WTC11 (cell line): ENCODE measurements around the gene TEX54. TPM values are rescaled to one million over a fixed set of nuclear protein-coding genes. Genes with fewer than 3 reads are reported as not detected.

Source experiments
- CREM ChIP-seq: sonication (generic); formaldehyde crosslinking; IDR thresholded peaks from 2 replicates; pipeline ENCODE4 v1.8.1; 2022; ENCODE audit warnings: mild to moderate bottlenecking, missing genetic modification reagents, moderate library complexity
- ELF4 ChIP-seq: sonication (generic); formaldehyde crosslinking; IDR thresholded peaks from 2 replicates; pipeline ENCODE4 v1.8.1; 2022; ENCODE audit warnings: low read depth, mild to moderate bottlenecking, moderate library complexity, missing genetic modification reagents
- ESRRA ChIP-seq: sonication (generic); formaldehyde crosslinking; IDR thresholded peaks from 2 replicates; pipeline ENCODE4 v1.8.1; 2022; ENCODE audit warnings: mild to moderate bottlenecking, missing genetic modification reagents, borderline replicate concordance
- ETV6 ChIP-seq: sonication (generic); formaldehyde crosslinking; IDR thresholded peaks from 2 replicates; pipeline ENCODE4 v1.8.1; 2022; ENCODE audit warnings: mild to moderate bottlenecking, missing genetic modification reagents
- FOXJ3 ChIP-seq: sonication (generic); formaldehyde crosslinking; IDR thresholded peaks from 2 replicates; pipeline ENCODE4 v1.9.0; 2021; ENCODE audit warnings: missing genetic modification reagents, mild to moderate bottlenecking, borderline replicate concordance
- GABPB1 ChIP-seq: sonication (generic); formaldehyde crosslinking; IDR thresholded peaks from 2 replicates; pipeline ENCODE4 v1.8.1; 2023; ENCODE audit warnings: mild to moderate bottlenecking, missing genetic modification reagents
- IRF2 ChIP-seq: sonication (generic); formaldehyde crosslinking; IDR thresholded peaks from 2 replicates; pipeline ENCODE4 v1.8.0; 2022; ENCODE audit warnings: low read depth, missing genetic modification reagents, borderline replicate concordance
- KAT7 ChIP-seq: sonication (generic); formaldehyde crosslinking; IDR thresholded peaks from 2 replicates; pipeline ENCODE4 v1.8.1; 2023; ENCODE audit warnings: missing genetic modification reagents, mild to moderate bottlenecking, borderline replicate concordance
- NFATC4 ChIP-seq: fragments of 250-450 bp; sonication (Bioruptor Pico); IDR thresholded peaks from 2 replicates; pipeline ENCODE4 v1.9.0; 2021; ENCODE audit warnings: mild to moderate bottlenecking
- NFYB ChIP-seq: sonication (generic); formaldehyde crosslinking; conservative IDR thresholded peaks from 2 replicates; pipeline ENCODE4 v1.8.0; 2022; ENCODE audit warnings: low read depth, missing genetic modification reagents
- NR2C2 ChIP-seq: sonication (generic); formaldehyde crosslinking; IDR thresholded peaks from 2 replicates; pipeline ENCODE4 v1.8.0; 2022; ENCODE audit warnings: mild to moderate bottlenecking, missing genetic modification reagents
- ZNF138 ChIP-seq: sonication (generic); formaldehyde crosslinking; conservative IDR thresholded peaks from 2 replicates; pipeline ENCODE4 v1.8.1; 2022; ENCODE audit warnings: mild to moderate bottlenecking, moderate library complexity, missing genetic modification reagents
- ZNF423 ChIP-seq: fragments of 250-450 bp; sonication (Bioruptor Pico); IDR thresholded peaks from 2 replicates; pipeline ENCODE4 v2.1.2; 2022; ENCODE audit warnings: mild to moderate bottlenecking, moderate library complexity
- total RNA-seq: library from RNA; stranded (reverse); gene quantifications from 3 replicates; pipeline ENCODE4 v1.2.3, GENCODE V29; 2021
- TF ChIP-seq, protein P1 (sequence below): sonication (generic); formaldehyde crosslinking; IDR thresholded peaks from 2 replicates; pipeline ENCODE4 v1.8.0; 2023; ENCODE audit warnings: mild to moderate bottlenecking, missing genetic modification reagents
- TF ChIP-seq, protein P2 (sequence below): sonication (generic); formaldehyde crosslinking; IDR thresholded peaks from 2 replicates; pipeline ENCODE4 v1.8.1; 2023; ENCODE audit warnings: mild to moderate bottlenecking, missing genetic modification reagents, moderate library complexity
- TF ChIP-seq, protein P3 (sequence below): sonication (generic); formaldehyde crosslinking; conservative IDR thresholded peaks from 2 replicates; pipeline ENCODE4 v1.8.1; 2023; ENCODE audit warnings: mild to moderate bottlenecking, low read depth, missing genetic modification reagents, moderate library complexity
- TF ChIP-seq, protein P4 (sequence below): sonication (generic); formaldehyde crosslinking; IDR thresholded peaks from 2 replicates; pipeline ENCODE4 v1.8.0; 2022; ENCODE audit warnings: mild to moderate bottlenecking, missing genetic modification reagents
- TF ChIP-seq, protein P5 (sequence below): sonication (generic); formaldehyde crosslinking; IDR thresholded peaks from 2 replicates; pipeline ENCODE4 v1.8.1; 2022; ENCODE audit warnings: mild to moderate bottlenecking, missing genetic modification reagents, moderate library complexity, borderline replicate concordance
- TF ChIP-seq, protein P6 (sequence below): sonication (generic); formaldehyde crosslinking; IDR thresholded peaks from 2 replicates; pipeline ENCODE4 v1.8.1; 2023; ENCODE audit warnings: mild to moderate bottlenecking, moderate library complexity, missing genetic modification reagents
- TF ChIP-seq, protein P7 (sequence below): sonication (generic); formaldehyde crosslinking; IDR thresholded peaks from 2 replicates; pipeline ENCODE4 v1.8.1; 2023; ENCODE audit warnings: mild to moderate bottlenecking, missing genetic modification reagents
- TF ChIP-seq, protein P8 (sequence below): sonication (generic); formaldehyde crosslinking; IDR thresholded peaks from 2 replicates; pipeline ENCODE4 v1.8.0; 2022; ENCODE audit warnings: mild to moderate bottlenecking, missing genetic modification reagents

Gene TEX54
- total RNA-seq, 1 experiment from 2014 or later, result not detected

DNA sequence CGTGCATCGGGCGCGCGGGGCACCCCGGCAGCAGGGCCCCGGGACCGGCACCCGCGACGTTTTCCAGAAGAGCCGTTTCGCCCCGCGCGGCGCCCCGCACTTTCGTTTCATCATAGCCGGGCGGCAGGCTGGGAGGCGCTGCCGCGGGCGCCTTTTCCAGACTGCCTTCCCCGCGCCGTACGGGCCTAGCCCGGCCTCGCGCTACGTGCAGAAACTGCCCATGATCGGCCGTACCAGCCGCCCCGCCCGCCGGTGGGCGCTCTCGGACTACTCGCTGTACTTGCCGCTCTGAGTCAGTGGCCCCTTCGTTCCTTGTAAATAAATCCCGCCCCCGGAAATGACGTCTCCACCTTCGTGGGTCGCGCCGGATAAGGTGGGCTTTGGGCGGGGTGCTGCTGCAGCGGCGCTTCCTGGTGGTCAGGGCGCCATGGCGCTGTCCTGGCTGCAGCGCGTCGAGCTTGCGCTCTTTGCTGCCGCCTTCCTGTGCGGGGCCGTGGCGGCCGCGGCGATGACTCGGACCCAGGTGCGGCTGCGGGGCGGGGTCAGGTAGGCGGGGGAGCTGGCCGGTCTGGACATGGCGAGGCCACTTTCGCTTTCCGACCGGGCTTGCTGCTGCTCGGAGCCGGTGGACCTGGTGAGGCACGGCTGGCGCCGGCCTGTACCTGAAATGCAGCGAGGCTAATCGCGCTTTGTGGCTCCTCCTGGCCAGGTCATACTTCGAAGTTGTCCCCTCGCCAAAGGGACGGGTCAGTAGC is 45.5 kb downstream of the TEX54 start, which contains the start of gene TMEM179B (continued):
- TF ChIP-seq, protein P1, sequence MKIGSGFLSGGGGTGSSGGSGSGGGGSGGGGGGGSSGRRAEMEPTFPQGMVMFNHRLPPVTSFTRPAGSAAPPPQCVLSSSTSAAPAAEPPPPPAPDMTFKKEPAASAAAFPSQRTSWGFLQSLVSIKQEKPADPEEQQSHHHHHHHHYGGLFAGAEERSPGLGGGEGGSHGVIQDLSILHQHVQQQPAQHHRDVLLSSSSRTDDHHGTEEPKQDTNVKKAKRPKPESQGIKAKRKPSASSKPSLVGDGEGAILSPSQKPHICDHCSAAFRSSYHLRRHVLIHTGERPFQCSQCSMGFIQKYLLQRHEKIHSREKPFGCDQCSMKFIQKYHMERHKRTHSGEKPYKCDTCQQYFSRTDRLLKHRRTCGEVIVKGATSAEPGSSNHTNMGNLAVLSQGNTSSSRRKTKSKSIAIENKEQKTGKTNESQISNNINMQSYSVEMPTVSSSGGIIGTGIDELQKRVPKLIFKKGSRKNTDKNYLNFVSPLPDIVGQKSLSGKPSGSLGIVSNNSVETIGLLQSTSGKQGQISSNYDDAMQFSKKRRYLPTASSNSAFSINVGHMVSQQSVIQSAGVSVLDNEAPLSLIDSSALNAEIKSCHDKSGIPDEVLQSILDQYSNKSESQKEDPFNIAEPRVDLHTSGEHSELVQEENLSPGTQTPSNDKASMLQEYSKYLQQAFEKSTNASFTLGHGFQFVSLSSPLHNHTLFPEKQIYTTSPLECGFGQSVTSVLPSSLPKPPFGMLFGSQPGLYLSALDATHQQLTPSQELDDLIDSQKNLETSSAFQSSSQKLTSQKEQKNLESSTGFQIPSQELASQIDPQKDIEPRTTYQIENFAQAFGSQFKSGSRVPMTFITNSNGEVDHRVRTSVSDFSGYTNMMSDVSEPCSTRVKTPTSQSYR, result peak; percentile 87
- TF ChIP-seq IRF2 (CRISPR knock-in tag), result peak; percentile 80; the same call in 1 of the 2 replicates
- TF ChIP-seq, protein P2, sequence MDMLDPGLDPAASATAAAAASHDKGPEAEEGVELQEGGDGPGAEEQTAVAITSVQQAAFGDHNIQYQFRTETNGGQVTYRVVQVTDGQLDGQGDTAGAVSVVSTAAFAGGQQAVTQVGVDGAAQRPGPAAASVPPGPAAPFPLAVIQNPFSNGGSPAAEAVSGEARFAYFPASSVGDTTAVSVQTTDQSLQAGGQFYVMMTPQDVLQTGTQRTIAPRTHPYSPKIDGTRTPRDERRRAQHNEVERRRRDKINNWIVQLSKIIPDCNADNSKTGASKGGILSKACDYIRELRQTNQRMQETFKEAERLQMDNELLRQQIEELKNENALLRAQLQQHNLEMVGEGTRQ, result peak; percentile 66
- peak; percentile 72; the same call in 1 of the 2 replicates for TF ChIP-seq ESRRA
- TF ChIP-seq, protein P3, sequence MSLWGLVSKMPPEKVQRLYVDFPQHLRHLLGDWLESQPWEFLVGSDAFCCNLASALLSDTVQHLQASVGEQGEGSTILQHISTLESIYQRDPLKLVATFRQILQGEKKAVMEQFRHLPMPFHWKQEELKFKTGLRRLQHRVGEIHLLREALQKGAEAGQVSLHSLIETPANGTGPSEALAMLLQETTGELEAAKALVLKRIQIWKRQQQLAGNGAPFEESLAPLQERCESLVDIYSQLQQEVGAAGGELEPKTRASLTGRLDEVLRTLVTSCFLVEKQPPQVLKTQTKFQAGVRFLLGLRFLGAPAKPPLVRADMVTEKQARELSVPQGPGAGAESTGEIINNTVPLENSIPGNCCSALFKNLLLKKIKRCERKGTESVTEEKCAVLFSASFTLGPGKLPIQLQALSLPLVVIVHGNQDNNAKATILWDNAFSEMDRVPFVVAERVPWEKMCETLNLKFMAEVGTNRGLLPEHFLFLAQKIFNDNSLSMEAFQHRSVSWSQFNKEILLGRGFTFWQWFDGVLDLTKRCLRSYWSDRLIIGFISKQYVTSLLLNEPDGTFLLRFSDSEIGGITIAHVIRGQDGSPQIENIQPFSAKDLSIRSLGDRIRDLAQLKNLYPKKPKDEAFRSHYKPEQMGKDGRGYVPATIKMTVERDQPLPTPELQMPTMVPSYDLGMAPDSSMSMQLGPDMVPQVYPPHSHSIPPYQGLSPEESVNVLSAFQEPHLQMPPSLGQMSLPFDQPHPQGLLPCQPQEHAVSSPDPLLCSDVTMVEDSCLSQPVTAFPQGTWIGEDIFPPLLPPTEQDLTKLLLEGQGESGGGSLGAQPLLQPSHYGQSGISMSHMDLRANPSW, result 0 out of 2 replicates have a peak, but pooled peaks have one; percentile 67
- TF ChIP-seq, protein P4, sequence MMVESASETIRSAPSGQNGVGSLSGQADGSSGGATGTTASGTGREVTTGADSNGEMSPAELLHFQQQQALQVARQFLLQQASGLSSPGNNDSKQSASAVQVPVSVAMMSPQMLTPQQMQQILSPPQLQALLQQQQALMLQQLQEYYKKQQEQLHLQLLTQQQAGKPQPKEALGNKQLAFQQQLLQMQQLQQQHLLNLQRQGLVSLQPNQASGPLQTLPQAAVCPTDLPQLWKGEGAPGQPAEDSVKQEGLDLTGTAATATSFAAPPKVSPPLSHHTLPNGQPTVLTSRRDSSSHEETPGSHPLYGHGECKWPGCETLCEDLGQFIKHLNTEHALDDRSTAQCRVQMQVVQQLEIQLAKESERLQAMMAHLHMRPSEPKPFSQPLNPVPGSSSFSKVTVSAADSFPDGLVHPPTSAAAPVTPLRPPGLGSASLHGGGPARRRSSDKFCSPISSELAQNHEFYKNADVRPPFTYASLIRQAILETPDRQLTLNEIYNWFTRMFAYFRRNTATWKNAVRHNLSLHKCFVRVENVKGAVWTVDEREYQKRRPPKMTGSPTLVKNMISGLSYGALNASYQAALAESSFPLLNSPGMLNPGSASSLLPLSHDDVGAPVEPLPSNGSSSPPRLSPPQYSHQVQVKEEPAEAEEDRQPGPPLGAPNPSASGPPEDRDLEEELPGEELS, result peak; percentile 70
- no peak for TF ChIP-seq ZNF423 (CRISPR knock-in tag)
- TF ChIP-seq NFYB (CRISPR knock-in tag), result 0 out of 2 replicates have a peak, but pooled peaks have one; percentile 15
- TF ChIP-seq, protein P5, sequence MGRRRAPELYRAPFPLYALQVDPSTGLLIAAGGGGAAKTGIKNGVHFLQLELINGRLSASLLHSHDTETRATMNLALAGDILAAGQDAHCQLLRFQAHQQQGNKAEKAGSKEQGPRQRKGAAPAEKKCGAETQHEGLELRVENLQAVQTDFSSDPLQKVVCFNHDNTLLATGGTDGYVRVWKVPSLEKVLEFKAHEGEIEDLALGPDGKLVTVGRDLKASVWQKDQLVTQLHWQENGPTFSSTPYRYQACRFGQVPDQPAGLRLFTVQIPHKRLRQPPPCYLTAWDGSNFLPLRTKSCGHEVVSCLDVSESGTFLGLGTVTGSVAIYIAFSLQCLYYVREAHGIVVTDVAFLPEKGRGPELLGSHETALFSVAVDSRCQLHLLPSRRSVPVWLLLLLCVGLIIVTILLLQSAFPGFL (CRISPR knock-in tag), result no peak
- peak; percentile 70; the same call in 1 of the 2 replicates for TF ChIP-seq GABPB1 (CRISPR knock-in tag)
- TF ChIP-seq NFATC4 (CRISPR knock-in tag), result 0 out of 2 replicates have a peak, but pooled peaks have one; percentile 37
- TF ChIP-seq ELF4, result no peak
- peak; percentile 97 for TF ChIP-seq ZNF138 (CRISPR knock-in tag)
- TF ChIP-seq CREM, result peak; percentile 97
- TF ChIP-seq, protein P6, sequence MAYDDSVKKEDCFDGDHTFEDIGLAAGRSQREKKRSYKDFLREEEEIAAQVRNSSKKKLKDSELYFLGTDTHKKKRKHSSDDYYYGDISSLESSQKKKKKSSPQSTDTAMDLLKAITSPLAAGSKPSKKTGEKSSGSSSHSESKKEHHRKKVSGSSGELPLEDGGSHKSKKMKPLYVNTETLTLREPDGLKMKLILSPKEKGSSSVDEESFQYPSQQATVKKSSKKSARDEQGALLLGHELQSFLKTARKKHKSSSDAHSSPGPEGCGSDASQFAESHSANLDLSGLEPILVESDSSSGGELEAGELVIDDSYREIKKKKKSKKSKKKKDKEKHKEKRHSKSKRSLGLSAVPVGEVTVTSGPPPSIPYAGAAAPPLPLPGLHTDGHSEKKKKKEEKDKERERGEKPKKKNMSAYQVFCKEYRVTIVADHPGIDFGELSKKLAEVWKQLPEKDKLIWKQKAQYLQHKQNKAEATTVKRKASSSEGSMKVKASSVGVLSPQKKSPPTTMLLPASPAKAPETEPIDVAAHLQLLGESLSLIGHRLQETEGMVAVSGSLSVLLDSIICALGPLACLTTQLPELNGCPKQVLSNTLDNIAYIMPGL (CRISPR knock-in tag), result peak; percentile 77; the same call in 1 of the 2 replicates
- TF ChIP-seq ETV6 (CRISPR knock-in tag), result peak; percentile 97
- no peak for TF ChIP-seq NR2C2
- TF ChIP-seq FOXJ3 (CRISPR knock-in tag), result no peak
- peak; percentile 91 for TF ChIP-seq KAT7
- TF ChIP-seq, protein P7, sequence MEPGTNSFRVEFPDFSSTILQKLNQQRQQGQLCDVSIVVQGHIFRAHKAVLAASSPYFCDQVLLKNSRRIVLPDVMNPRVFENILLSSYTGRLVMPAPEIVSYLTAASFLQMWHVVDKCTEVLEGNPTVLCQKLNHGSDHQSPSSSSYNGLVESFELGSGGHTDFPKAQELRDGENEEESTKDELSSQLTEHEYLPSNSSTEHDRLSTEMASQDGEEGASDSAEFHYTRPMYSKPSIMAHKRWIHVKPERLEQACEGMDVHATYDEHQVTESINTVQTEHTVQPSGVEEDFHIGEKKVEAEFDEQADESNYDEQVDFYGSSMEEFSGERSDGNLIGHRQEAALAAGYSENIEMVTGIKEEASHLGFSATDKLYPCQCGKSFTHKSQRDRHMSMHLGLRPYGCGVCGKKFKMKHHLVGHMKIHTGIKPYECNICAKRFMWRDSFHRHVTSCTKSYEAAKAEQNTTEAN (CRISPR knock-in tag), result peak; percentile 68; the same call in 1 of the 2 replicates
- TF ChIP-seq, protein P8, sequence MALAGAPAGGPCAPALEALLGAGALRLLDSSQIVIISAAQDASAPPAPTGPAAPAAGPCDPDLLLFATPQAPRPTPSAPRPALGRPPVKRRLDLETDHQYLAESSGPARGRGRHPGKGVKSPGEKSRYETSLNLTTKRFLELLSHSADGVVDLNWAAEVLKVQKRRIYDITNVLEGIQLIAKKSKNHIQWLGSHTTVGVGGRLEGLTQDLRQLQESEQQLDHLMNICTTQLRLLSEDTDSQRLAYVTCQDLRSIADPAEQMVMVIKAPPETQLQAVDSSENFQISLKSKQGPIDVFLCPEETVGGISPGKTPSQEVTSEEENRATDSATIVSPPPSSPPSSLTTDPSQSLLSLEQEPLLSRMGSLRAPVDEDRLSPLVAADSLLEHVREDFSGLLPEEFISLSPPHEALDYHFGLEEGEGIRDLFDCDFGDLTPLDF, result peak; percentile 89; the same call in 1 of the 2 replicates
